Psoas muscle (tissue), 8 donors: ENCODE measurements around the gene TRPM2. TPM values are rescaled to one million over a fixed set of nuclear protein-coding genes. Genes with fewer than 3 reads are reported as not detected.

Experiments used
- ATAC-seq, 4 donors: fragments of 200-7000 bp; cut with Tn5 transposase; one replicate each; pipeline ENCODE4 v1.9.1; 2020; ENCODE audit warnings: moderate library complexity in 3 of 4, mild to moderate bottlenecking in 2 of 4
- DNase-seq, 2 donors: peaks; one replicate each; pipeline ENCODE4 v3.0.0-alpha.2; 2020
- H3K27ac ChIP-seq: fragments of 200-600 bp; one replicate; pipeline ENCODE4 v1.8.0; 2022
- H3K27me3 ChIP-seq, 3 donors: fragments of 200-600 bp in 1 of 3; one replicate each; pipeline versions ENCODE4 v1.6.1 to v1.8.0; 2013 to 2022; ENCODE audit warnings: low read length in 2 of 3, mild to moderate bottlenecking in 2 of 3, moderate library complexity in 1 of 3; ENCODE audit not compliant: insufficient read depth in 3 of 3
- H3K36me3 ChIP-seq, 2 donors: fragments of 200-600 bp in 1 of 2; one replicate each; pipeline versions ENCODE4 v1.6.1 to v1.8.0; 2013 to 2022; ENCODE audit warnings: low read depth in 1 of 2, mild to moderate bottlenecking in 1 of 2, moderate library complexity in 1 of 2; ENCODE audit not compliant: insufficient read depth in 1 of 2
- H3K4me1 ChIP-seq: fragments of 200-600 bp; one replicate; pipeline ENCODE4 v1.8.0; 2022
- H3K4me3 ChIP-seq: fragments of 200-600 bp; one replicate; pipeline ENCODE4 v1.8.0; 2022; ENCODE audit warnings: mild to moderate bottlenecking
- H3K9me3 ChIP-seq: fragments of 200-600 bp; one replicate; pipeline ENCODE4 v1.8.0; 2022
- CTCF ChIP-seq: fragments of 200-600 bp; IDR thresholded peaks from one replicate; pipeline ENCODE4 v1.8.0; 2022; ENCODE audit warnings: antibody characterized with exemption
- WGBS, 3 donors: extraction: QIAGEN DNeasy Blood & Tissue Kit; methylation state at CpG; one replicate each; pipeline versions ENCODE4 v1.1.6 to v1.1.7; 2013; 5-methylcytosine and 5-hydroxymethylcytosine counted together
- intact Hi-C, 2 donors: fragments of 100-400 bp; cut with DNase I; formaldehyde crosslinking; loops; one replicate each; pipeline versions ENCODE4 v1.11.0 to v1.14.2; 2022
- polyA plus RNA-seq, 3 donors: library from polyadenylated mRNA; stranded (reverse); fragments of 200-250 nt; gene quantifications; one replicate each; pipeline ENCODE4 v1.2.3, GENCODE V29; 2013
- total RNA-seq, 4 donors: library from RNA; stranded (reverse); fragmentation: NEBNext Ultra II Directional in 2 of 4; extraction: Animal tissue kit (Norgen Biotek cat#: 25700) in 2 of 4; gene quantifications; one replicate each; pipeline versions ENCODE4 v1.2.1 to v1.2.4, GENCODE V29; 2021 to 2023
- donor health status: healthy with polysubstance abuse.
- donor health status: DM: no; HTN: no; CAD: no; lungs with moderate emphysema.
- donor health status: Bipolar disorder and iron deficiency.
- donor health status: healthy.
- donor health status: DM: yes; HTN: yes; CAD: no.
- donor health status: DM: no; HTN: no; CAD: no.
- donor health status: DM: no; HTN: no; CAD: no.
- donor health status: DM: yes; HTN: yes; CAD: no.

The TRPM2 gene
- total and polyA plus RNA-seq, 7 donors: 0.08 to 1.7 (median 0.76) TPM

DNA sequence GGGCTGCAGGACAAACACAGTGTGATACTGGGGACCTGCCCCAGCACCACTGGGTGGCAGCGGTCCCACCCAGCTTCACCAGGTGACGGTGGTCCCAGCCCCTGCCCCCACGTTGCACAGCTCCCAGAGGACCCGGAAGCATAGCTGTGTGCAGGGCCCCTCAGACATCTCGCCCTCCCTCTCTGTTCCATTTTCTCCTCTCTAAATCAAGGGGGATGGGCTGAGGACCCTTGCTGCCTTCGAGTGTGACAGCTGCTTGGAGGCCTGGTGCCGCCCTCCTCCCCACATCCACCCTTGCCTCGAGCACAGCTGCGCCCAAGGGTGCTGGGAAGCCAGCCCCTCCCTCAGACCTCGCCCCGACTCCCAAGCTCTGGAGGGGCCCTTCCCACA is 85.8 kb downstream of the TRPM2 start:
- Histone ChIP-seq H3K4me1 (no peaks in the 10 kb centered on the region), H3K9me3 (no peaks in the 10 kb centered on the region), H3K27me3 (peaks cover 0 to 51% (median 12%) of the 10 kb centered on the region in 3 donors), H3K4me3 (no peak overlapping the region), H3K36me3 (no peaks in the 10 kb centered on the region), H3K27ac (no peak overlapping the region)
- ATAC-seq: no peak
- 67 to 75% (median 75%) methylated on average over 11 of the region's 11 CpGs for WGBS, 3 donors
- intact Hi-C loops: no loop called here
- TF ChIP-seq CTCF: no peak
- peak in 1 of 2 donors; percentile 32 for DNase-seq

DNA sequence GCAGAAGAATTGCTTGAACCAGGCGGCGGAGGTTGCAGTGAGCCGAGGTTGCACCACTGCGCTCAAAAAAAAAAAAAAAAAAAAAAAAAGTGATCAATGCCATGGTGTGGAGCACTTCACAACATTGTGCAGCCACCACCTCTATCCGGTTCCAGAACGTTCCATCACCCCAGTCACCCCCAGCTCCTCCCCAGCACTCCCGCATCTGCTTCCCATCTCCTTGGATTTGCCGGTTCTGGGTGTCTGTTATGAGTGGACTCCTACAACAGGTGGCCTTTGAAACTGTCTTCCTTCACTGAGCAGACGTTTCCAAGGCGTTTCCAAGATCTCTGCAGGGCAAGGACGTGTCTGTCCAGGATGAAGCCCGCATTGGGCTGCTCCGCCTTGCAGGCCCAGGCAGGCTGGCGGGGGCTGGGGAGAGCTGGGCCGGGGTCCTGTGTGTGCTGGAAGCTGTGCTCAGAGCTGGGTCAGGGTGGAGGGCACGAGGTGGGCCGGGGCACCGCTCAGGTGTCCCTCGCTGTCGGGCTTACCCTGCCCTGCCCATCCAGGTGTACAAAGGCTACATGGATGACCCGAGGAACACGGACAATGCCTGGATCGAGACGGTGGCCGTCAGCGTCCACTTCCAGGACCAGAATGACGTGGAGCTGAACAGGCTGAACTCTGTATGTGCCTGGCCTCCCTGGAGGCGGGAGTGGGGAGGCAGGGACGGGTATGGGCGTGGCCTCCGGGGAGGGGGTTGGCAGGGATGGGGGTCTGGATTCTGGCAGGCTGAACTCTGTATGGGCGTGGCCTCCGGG is 87.0 kb downstream of the TRPM2 start:
- ATAC-seq (no peak), DNase-seq (peak; percentile 9 to 44)
- H3K4me3 ChIP-seq: no peak overlapping the region
- WGBS, 3 donors: 84 to 87% (median 85%) methylated on average over 29 to 32 of the region's 33 CpGs
- no peaks in the 10 kb centered on the region for H3K36me3 ChIP-seq
- H3K27me3 ChIP-seq: peaks cover 0 to 52% (median 12%) of the 10 kb centered on the region in 3 donors
- intact Hi-C loops: no loop called here
- TF ChIP-seq CTCF: no peak
- H3K4me1 ChIP-seq: no peaks in the 10 kb centered on the region
- no peaks in the 10 kb centered on the region for H3K9me3 ChIP-seq
- H3K27ac ChIP-seq: no peak overlapping the region

DNA sequence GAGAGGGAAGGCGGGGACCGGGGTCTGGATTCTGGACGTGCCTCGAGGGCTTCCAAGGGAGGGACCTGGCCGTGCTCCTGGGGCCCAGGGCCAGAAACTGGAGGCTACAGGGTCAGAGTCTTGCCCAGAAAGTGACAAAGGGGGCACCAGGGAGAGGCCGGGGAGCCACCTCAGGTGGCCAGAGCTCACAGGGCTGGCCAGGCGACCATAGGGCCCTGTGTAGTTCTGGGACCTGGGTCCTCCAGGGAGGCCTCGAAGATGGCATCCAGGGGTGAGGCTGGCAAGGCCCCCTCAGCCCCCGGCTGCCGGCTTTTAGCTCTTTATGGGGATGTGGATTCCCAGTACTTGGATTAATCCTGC is 87.6 kb downstream of the TRPM2 start:
- Histone ChIP-seq H3K36me3 (no peaks in the 10 kb centered on the region), H3K27me3 (peaks cover 0 to 54% (median 12%) of the 10 kb centered on the region in 3 donors), H3K4me3 (no peak overlapping the region), H3K27ac (no peak overlapping the region), H3K4me1 (no peaks in the 10 kb centered on the region), H3K9me3 (no peaks in the 10 kb centered on the region)
- 54 to 69% (median 61%) methylated on average over 10 of the region's 10 CpGs for WGBS, 3 donors
- ATAC-seq: no peak
- peak in 1 of 2 donors; percentile 6 for DNase-seq
- intact Hi-C loops: no loop called here
- TF ChIP-seq CTCF: no peak

- H3K9me3 ChIP-seq: no peaks in the 10 kb centered on the region
- H3K27me3 ChIP-seq: peaks cover 0 to 54% (median 13%) of the 10 kb centered on the region in 3 donors
- no peak for TF ChIP-seq CTCF
- no peak overlapping the region for H3K4me3 ChIP-seq
- WGBS, 3 donors: 75 to 82% (median 80%) methylated on average over 20 of the region's 20 CpGs
- intact Hi-C loops: no loop called here
- no peak overlapping the region for H3K27ac ChIP-seq
- DNase-seq: peak; percentile 10 to 42
- ATAC-seq: no peak
- no peaks in the 10 kb centered on the region for H3K4me1 ChIP-seq
- H3K36me3 ChIP-seq: no peaks in the 10 kb centered on the region
Measured at GRCh38 chr21:44441581-44442265, 88.3 kb downstream of the TRPM2 start.
